MCF 10A (cell line): Measurements from ENCODE around the gene AGXT. TPM values are rescaled to one million over a fixed set of nuclear protein-coding genes. Genes with fewer than 3 reads are reported as not detected.

Experiments used
- BruUV-seq: library from RNA; stranded (reverse); fragments of 400-500 nt; replicated peaks from 2 replicates; lab custom pipeline; 2021; lab: Mats Ljungman, UMichigan
- CTCF ChIA-PET: fragments of 300-600 bp; sonication (Branson Sonifier 250); formaldehyde crosslinking; extraction: SDS; loops from one replicate; lab custom pipeline; 2021; ENCODE audit warnings: antibody characterized with exemption, inconsistent platforms; lab: Yijun Ruan, JAX
- POLR2A ChIA-PET: fragments of 300-600, 350-650 bp; sonication (Branson Sonifier 250); formaldehyde crosslinking; extraction: SDS; loops from one replicate; lab custom pipeline; 2020; ENCODE audit warnings: antibody characterized with exemption, inconsistent platforms; lab: Yijun Ruan, JAX
- DNase-seq: peaks from one replicate; pipeline ENCODE4 v3.0.0-alpha.2; 2018; ENCODE audit not compliant: unreplicated experiment
- H3K27ac Mint-ChIP-seq: one replicate; pipeline ENCODE4 v1.8.0; 2022; ENCODE audit warnings: mild to moderate bottlenecking, low read depth, mixed read lengths; ENCODE audit not compliant: unreplicated experiment
- H3K27me3 Mint-ChIP-seq: one replicate; pipeline ENCODE4 v1.8.0; 2022; ENCODE audit warnings: mixed read lengths; ENCODE audit not compliant: insufficient read depth, unreplicated experiment
- H3K36me3 Mint-ChIP-seq: one replicate; pipeline ENCODE4 v1.8.0; 2022; ENCODE audit warnings: mild to moderate bottlenecking, moderate library complexity, mixed read lengths; ENCODE audit not compliant: insufficient read depth, unreplicated experiment
- H3K4me1 Mint-ChIP-seq: one replicate; pipeline ENCODE4 v1.8.0; 2022; ENCODE audit warnings: mixed read lengths; ENCODE audit not compliant: insufficient read depth, unreplicated experiment
- H3K4me3 Mint-ChIP-seq: one replicate; pipeline ENCODE4 v1.8.0; 2022; ENCODE audit warnings: mild to moderate bottlenecking, moderate library complexity, mixed read lengths; ENCODE audit not compliant: unreplicated experiment
- H3K9me3 Mint-ChIP-seq: one replicate; pipeline ENCODE4 v1.8.0; 2022; ENCODE audit warnings: mixed read lengths; ENCODE audit not compliant: unreplicated experiment
- intact Hi-C: fragments of 100-400 bp; cut with micrococcal nuclease; formaldehyde crosslinking; loops from 2 replicates; pipeline ENCODE4 v1.14.1; 2022
- total RNA-seq: library from RNA; stranded (reverse); gene quantifications from 2 replicates; pipeline ENCODE4 v1.2.3, GENCODE V29; 2022
- TF ChIP-seq, protein P1 (sequence below): fragments of 200-600 bp; IDR thresholded peaks from one replicate; pipeline ENCODE4 v1.8.0; 2022; ENCODE audit warnings: antibody characterized with exemption, mild to moderate bottlenecking; ENCODE audit not compliant: unreplicated experiment

The AGXT gene
- total RNA-seq, 1 experiment from 2014 or later = not detected

DNA sequence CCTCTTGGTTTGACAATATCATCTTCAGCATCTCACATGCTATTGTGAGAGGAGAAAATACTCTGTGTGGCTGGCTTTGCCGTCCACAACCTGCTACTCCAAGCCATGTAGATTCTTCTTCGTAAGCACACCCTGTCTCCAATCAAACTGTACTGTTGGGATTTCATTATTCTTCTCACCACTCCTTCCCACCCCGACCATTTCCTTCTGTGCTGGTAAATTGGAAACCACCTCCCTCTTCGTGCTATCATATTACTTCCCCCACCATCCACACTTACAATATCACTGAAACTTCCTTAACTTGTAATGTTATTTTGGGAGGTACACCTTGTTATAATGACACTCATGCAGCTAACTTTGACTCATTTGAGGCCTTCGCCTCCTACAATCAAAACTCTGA lies 3.2 kb upstream of the AGXT start:
- no peak for DNase-seq
- Mint-ChIP-seq H3K4me1 (peaks cover 13% of the 10 kb centered on the region), H3K27me3 (peaks cover 11% of the 10 kb centered on the region), H3K27ac (no peak overlapping the region), H3K36me3 (no peaks in the 10 kb centered on the region), H3K9me3 (no peaks in the 10 kb centered on the region), H3K4me3 (no peak overlapping the region)
- TF ChIP-seq, protein P1, sequence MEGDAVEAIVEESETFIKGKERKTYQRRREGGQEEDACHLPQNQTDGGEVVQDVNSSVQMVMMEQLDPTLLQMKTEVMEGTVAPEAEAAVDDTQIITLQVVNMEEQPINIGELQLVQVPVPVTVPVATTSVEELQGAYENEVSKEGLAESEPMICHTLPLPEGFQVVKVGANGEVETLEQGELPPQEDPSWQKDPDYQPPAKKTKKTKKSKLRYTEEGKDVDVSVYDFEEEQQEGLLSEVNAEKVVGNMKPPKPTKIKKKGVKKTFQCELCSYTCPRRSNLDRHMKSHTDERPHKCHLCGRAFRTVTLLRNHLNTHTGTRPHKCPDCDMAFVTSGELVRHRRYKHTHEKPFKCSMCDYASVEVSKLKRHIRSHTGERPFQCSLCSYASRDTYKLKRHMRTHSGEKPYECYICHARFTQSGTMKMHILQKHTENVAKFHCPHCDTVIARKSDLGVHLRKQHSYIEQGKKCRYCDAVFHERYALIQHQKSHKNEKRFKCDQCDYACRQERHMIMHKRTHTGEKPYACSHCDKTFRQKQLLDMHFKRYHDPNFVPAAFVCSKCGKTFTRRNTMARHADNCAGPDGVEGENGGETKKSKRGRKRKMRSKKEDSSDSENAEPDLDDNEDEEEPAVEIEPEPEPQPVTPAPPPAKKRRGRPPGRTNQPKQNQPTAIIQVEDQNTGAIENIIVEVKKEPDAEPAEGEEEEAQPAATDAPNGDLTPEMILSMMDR = no peak
- BruUV-seq = no TSS peak
- POLR2A ChIA-PET = no interaction called here
- intact Hi-C loops = no loop called here
- CTCF ChIA-PET = no interaction called here

DNA sequence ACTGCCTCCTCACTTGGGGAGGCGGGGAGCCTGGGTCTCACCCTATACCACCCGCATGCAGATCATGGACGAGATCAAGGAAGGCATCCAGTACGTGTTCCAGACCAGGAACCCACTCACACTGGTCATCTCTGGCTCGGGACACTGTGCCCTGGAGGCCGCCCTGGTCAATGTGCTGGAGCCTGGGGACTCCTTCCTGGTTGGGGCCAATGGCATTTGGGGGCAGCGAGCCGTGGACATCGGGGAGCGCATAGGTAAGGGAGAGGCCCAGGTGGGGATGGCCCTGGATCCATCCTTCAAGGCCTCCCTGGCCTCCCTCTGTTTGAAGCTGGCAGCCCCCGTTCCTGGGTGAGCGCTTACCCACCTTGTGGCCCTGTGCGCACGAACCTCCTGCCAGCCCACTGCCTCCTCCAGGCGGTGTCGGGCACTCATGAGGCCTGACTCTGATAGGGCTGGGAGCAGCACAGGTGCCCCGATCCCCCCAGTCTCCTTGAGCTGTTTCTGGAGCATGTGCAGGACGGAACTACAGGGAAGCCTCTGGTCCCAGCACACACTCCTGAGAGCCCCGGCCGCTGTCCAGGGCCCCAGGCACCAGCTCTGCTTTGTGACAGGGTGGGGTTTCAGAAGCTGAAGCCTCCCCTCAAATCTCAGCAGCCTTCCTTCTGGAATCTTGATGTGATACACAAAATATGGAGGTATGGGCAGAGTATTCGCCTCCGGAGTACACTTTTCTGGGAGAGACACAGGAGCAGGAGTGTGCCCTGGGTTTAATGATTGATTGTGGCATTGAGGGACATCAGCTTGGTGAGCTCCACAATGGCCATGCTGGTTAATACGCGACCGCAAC lies 708 bp downstream of the AGXT start:
- Mint-ChIP-seq H3K27me3 (peaks cover 11% of the 10 kb centered on the region), H3K4me1 (peaks cover 13% of the 10 kb centered on the region), H3K36me3 (no peaks in the 10 kb centered on the region), H3K9me3 (no peaks in the 10 kb centered on the region), H3K4me3 (no peak overlapping the region), H3K27ac (no peak overlapping the region)
- CTCF ChIA-PET = interaction anchor here (1.4 kb wide), 1 partner anchor 18 kb away, joined by 3 read pairs; no protein-coding TSS in a partner anchor
- BruUV-seq = no TSS peak
- intact Hi-C loops = no loop called here
- POLR2A ChIA-PET = no interaction called here
- DNase-seq = no peak
- TF ChIP-seq, protein P1 = no peak

DNA sequence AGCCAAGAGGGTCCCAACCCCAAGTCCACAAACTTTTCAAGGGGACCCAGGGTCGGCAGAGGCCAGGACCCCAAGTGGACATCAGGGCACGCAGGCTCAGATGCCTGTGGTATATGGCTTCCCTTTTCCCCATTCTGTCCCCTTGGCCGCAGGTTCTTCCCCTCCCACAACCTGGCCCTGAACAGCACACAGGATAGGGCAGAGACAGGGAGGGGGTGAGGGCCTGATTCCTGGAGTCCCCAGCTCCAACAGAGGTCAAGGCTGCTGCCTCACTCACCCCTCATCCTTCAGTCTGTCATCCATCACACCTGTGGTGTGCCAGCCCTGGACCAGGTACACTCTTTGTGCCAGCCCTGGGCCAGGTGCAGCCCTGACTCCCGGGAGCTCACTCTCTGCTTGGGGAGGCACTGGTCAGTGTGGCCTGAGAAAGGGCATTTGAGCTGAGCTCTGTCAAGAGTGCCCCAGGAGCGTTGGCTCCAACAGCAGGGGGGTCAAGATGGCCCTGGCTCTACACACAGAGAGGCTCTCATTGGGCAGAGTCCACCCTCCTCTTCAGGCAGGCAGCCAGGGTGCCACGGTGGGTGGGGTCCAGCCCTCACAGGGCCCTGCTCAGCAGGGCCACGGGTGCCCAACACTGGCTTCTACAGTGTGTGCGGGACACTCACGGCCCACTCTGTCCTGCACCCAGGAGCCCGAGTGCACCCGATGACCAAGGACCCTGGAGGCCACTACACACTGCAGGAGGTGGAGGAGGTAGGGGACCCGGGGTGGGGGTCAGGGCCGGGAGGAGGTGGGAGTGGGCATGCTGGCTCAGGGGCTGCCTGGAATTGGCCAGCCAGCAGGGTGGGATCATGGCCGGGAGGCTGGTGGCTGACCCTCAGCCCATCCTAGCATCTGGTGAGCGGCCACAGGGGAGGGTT lies 1.6 kb downstream of the AGXT start:
- Mint-ChIP-seq H3K9me3 (no peaks in the 10 kb centered on the region), H3K4me1 (peaks cover 10% of the 10 kb centered on the region), H3K27ac (no peak overlapping the region), H3K36me3 (no peaks in the 10 kb centered on the region), H3K27me3 (peaks cover 8% of the 10 kb centered on the region), H3K4me3 (no peak overlapping the region)
- intact Hi-C loops = no loop called here
- no peak for DNase-seq
- TF ChIP-seq, protein P1 = no peak
- no TSS peak for BruUV-seq
- POLR2A ChIA-PET = no interaction called here
- CTCF ChIA-PET = no interaction called here
